ENCODE data around the gene RNU6-1.

RNU6-1 gene

DNA sequence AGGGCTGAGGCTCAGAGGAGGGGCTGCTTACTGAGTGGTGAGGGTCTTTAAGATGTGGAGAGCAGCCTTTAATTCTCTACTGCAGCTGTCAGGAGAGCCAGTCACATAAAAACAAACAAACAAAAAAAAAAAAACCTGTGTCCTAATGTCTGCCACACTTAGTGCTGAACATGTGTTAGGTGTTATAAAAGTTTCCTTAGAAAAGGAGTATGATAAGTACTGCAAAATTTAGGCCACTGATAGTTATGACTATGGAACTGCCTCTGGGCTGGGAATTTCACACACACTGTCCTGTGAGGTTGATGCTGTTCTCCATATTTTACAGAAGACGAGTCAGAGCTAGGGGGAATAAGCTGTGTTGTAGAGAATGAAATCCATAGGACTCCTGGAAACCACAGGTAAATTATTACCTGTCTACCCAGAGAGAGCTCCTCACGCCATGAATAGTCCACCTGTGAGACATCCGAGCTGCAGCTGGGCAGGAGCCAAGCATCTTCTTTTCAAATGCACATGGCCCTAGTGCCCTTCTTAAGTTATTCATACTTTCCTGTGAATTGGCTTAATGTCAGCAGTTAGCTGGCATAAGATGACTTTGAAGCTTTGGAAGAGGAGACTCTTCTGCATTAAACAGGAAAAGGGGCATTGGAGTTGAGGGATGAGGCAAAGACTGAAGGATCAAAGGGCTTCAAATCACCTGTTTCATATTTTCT lies 49.1 kb downstream of the RNU6-1 start:
- no peak for DNase-seq (ENCODE audit: low read depth in 1 of 2, low spot score in 1 of 2)
- TF ChIP-seq SPI1 (IDR thresholded peaks at IDR 0.05; ENCODE audit: borderline replicate concordance, low read depth): no peak
- TF ChIP-seq POLR2AphosphoS5 (IDR thresholded peaks at IDR 0.05; ENCODE audit: low read depth): no peak
- TF ChIP-seq, protein P1, sequence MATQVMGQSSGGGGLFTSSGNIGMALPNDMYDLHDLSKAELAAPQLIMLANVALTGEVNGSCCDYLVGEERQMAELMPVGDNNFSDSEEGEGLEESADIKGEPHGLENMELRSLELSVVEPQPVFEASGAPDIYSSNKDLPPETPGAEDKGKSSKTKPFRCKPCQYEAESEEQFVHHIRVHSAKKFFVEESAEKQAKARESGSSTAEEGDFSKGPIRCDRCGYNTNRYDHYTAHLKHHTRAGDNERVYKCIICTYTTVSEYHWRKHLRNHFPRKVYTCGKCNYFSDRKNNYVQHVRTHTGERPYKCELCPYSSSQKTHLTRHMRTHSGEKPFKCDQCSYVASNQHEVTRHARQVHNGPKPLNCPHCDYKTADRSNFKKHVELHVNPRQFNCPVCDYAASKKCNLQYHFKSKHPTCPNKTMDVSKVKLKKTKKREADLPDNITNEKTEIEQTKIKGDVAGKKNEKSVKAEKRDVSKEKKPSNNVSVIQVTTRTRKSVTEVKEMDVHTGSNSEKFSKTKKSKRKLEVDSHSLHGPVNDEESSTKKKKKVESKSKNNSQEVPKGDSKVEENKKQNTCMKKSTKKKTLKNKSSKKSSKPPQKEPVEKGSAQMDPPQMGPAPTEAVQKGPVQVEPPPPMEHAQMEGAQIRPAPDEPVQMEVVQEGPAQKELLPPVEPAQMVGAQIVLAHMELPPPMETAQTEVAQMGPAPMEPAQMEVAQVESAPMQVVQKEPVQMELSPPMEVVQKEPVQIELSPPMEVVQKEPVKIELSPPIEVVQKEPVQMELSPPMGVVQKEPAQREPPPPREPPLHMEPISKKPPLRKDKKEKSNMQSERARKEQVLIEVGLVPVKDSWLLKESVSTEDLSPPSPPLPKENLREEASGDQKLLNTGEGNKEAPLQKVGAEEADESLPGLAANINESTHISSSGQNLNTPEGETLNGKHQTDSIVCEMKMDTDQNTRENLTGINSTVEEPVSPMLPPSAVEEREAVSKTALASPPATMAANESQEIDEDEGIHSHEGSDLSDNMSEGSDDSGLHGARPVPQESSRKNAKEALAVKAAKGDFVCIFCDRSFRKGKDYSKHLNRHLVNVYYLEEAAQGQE (IDR thresholded peaks at IDR 0.05; ENCODE audit: insufficient replicate concordance, low read depth): no peak
- no peak for TF ChIP-seq GABPA (IDR thresholded peaks at IDR 0.05; ENCODE audit: low read depth)
- TF ChIP-seq, protein P2, sequence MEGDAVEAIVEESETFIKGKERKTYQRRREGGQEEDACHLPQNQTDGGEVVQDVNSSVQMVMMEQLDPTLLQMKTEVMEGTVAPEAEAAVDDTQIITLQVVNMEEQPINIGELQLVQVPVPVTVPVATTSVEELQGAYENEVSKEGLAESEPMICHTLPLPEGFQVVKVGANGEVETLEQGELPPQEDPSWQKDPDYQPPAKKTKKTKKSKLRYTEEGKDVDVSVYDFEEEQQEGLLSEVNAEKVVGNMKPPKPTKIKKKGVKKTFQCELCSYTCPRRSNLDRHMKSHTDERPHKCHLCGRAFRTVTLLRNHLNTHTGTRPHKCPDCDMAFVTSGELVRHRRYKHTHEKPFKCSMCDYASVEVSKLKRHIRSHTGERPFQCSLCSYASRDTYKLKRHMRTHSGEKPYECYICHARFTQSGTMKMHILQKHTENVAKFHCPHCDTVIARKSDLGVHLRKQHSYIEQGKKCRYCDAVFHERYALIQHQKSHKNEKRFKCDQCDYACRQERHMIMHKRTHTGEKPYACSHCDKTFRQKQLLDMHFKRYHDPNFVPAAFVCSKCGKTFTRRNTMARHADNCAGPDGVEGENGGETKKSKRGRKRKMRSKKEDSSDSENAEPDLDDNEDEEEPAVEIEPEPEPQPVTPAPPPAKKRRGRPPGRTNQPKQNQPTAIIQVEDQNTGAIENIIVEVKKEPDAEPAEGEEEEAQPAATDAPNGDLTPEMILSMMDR (IDR thresholded peaks at IDR 0.05; ENCODE audit: insufficient read depth, low read length): no peak
- H3K27ac ChIP-seq (replicated peaks): no peak overlapping the region
- no peak overlapping the region for H3K4me3 ChIP-seq (replicated peaks; ENCODE audit: insufficient read depth, low read length)
- no peaks in the 10 kb centered on the region for H3K27me3 ChIP-seq (ENCODE audit: insufficient read depth, poor library complexity, severe bottlenecking)
